Measurements from ENCODE around the gene NOX5.

DNA sequence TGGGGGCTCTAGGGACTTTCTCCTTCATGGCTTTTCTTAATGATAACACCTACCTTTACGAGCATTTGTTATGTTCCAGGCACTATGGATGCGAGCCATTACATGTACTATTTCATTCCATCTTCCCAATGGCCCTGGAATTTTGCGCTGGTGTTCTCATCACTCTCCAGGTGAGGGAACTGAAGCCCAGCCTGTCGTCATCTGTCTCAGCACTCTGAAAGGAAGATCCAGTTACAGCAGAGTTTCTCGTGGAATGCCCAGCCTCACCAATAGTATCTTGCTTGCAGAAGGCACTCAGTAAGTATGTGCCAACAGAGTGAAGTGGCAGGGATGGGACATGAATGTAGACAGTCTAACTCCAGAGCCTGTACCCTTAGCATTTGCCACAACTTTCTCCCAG, 56.8 kb downstream of the NOX5 start:
- TF ChIP-seq, protein P1, sequence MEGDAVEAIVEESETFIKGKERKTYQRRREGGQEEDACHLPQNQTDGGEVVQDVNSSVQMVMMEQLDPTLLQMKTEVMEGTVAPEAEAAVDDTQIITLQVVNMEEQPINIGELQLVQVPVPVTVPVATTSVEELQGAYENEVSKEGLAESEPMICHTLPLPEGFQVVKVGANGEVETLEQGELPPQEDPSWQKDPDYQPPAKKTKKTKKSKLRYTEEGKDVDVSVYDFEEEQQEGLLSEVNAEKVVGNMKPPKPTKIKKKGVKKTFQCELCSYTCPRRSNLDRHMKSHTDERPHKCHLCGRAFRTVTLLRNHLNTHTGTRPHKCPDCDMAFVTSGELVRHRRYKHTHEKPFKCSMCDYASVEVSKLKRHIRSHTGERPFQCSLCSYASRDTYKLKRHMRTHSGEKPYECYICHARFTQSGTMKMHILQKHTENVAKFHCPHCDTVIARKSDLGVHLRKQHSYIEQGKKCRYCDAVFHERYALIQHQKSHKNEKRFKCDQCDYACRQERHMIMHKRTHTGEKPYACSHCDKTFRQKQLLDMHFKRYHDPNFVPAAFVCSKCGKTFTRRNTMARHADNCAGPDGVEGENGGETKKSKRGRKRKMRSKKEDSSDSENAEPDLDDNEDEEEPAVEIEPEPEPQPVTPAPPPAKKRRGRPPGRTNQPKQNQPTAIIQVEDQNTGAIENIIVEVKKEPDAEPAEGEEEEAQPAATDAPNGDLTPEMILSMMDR (IDR thresholded peaks at IDR 0.05), result no peak
- TF ChIP-seq POLR2A (IDR thresholded peaks at IDR 0.05), result no peak
- no peak for TF ChIP-seq EP300 (IDR thresholded peaks at IDR 0.05)

All from stomach (tissue), 4 donors.